Ishikawa (cell line): ENCODE results near the gene ELP2.

Experiments used
- CEBPB ChIP-seq: IDR thresholded peaks from 2 replicates; pipeline ENCODE4 v1.6.1; 2012
- CREB1 ChIP-seq: IDR thresholded peaks from 2 replicates; pipeline ENCODE4 v1.6.1; 2012; ENCODE audit warnings: low read depth
- EGR1 ChIP-seq: IDR thresholded peaks from 2 replicates; pipeline ENCODE4 v1.6.1; 2012
- EP300 ChIP-seq: IDR thresholded peaks from 2 replicates; pipeline ENCODE4 v1.6.1; 2012; ENCODE audit warnings: borderline replicate concordance
- FOXM1 ChIP-seq: IDR thresholded peaks from 2 replicates; pipeline ENCODE4 v1.6.1; 2012; ENCODE audit warnings: low read depth, borderline replicate concordance
- NFIC ChIP-seq: IDR thresholded peaks from 2 replicates; pipeline ENCODE4 v1.6.1; 2012
- RAD21 ChIP-seq: IDR thresholded peaks from 2 replicates; pipeline ENCODE4 v1.6.1; 2012; ENCODE audit warnings: low read depth
- REST ChIP-seq: IDR thresholded peaks from 2 replicates; pipeline ENCODE4 v1.6.1; 2012; ENCODE audit warnings: low read depth, mild to moderate bottlenecking
- TAF1 ChIP-seq: IDR thresholded peaks from 2 replicates; pipeline ENCODE4 v1.6.1; 2012; ENCODE audit warnings: low read depth, mild to moderate bottlenecking
- TCF12 ChIP-seq: IDR thresholded peaks from 2 replicates; pipeline ENCODE4 v1.6.1; 2012; ENCODE audit warnings: low read depth
- TEAD4 ChIP-seq: IDR thresholded peaks from 2 replicates; pipeline ENCODE4 v1.6.1; 2012
- USF1 ChIP-seq: IDR thresholded peaks from 2 replicates; pipeline ENCODE4 v1.6.1; 2012
- YY1 ChIP-seq: IDR thresholded peaks from 2 replicates; pipeline ENCODE4 v1.6.1; 2012; ENCODE audit warnings: low read depth
- ZBTB7A ChIP-seq: IDR thresholded peaks from 2 replicates; pipeline ENCODE4 v1.6.1; 2012; ENCODE audit warnings: low read depth
- TF ChIP-seq, protein P1 (sequence below): IDR thresholded peaks from 2 replicates; pipeline ENCODE4 v1.6.1; 2012

Gene ELP2

GRCh38 chr18:36129300-36130038 lies at the start of gene ELP2, which contains the start of gene SLC39A6:
TSS of gene ELP2 (plus strand) at chr18:36129899. CDS start at chr18:36129934, 35 bp downstream.
TSS of gene SLC39A6 (minus strand) at chr18:36129340. CDS start at chr18:36127007, 2,333 bp downstream.
- TF ChIP-seq, protein P1, sequence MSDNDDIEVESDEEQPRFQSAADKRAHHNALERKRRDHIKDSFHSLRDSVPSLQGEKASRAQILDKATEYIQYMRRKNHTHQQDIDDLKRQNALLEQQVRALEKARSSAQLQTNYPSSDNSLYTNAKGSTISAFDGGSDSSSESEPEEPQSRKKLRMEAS, result peak; percentile 92
- TF ChIP-seq REST (no peak), TCF12 (no peak), TAF1 (peak; percentile 63), EGR1 (peak; percentile 79), FOXM1 (peak; percentile 15; the same call in 1 of the 2 replicates), NFIC (no peak), TEAD4 (no peak; the same call in 1 of the 2 replicates), USF1 (peak; percentile 72; the same call in 1 of the 2 replicates), ZBTB7A (peak; percentile 68; the same call in 1 of the 2 replicates), YY1 (peak; percentile 88), EP300 (peak; percentile 26; the same call in 1 of the 2 replicates), RAD21 (no peak)

DNA sequence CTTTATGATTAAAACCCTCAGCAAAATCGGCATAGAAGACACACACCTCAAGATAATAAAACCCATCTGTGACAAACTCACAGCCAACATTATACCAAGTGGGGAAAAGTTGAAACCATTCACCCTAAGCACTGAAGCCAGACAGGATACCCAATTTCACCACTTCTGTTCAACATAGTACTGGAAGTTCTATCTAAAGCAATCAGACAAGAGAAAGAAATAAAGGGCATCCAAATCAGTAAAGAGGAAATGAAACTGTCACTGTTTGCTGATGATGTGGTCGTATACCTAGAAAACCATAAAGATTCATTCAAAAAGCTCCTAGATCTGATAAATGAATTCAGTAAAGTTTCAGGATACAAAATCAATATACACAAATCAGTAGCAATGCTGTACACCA lies 46.0 kb upstream of the ELP2 start:
- TF ChIP-seq, protein P1, result no peak
- no peak for TF ChIP-seq REST
- TF ChIP-seq USF1, result no peak
- no peak for TF ChIP-seq FOXM1
- TF ChIP-seq EP300, result no peak
- no peak for TF ChIP-seq TCF12
- no peak for TF ChIP-seq TAF1

DNA sequence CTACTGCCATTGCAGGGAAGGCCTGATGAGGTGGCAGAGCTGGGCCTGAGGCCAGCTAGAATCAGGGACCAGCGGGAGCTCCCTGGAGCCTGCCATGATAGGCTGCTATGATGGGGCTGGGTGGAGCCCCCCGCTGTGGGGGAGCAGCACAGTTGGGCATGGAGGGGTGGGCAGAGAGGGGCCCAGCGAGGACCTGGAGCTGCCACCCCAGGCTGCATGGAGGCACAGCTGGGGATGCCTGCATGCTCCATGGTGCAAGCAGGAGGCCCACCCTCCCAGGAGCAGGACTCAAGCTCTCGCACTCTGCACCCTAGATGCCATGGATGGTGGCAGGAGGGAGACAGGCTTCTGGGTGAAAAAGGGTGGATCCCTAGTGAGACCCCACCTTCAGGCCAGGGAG lies 44.5 kb upstream of the ELP2 start:
- TF ChIP-seq EGR1, result no peak

DNA sequence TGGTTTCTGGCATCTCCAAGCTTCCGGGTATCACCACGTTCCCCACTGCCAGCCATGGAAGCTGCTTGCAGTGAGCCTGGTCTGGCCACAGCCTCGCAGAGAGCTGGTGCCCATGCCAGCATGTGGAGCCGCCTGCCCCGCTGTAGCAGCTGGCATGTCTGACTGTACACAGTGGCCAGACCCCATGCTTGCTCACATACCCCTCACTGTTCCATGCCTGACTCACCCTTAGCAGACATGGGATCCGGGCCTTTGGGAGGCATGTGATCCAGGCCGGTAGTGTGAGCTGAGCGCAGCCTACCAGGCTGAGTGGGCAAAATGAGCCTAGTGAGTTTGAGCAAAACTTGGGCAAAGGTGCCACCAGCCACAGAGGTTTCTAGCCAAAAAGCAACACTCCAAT lies 43.5 kb upstream of the ELP2 start:
- TF ChIP-seq TEAD4, result no peak

DNA sequence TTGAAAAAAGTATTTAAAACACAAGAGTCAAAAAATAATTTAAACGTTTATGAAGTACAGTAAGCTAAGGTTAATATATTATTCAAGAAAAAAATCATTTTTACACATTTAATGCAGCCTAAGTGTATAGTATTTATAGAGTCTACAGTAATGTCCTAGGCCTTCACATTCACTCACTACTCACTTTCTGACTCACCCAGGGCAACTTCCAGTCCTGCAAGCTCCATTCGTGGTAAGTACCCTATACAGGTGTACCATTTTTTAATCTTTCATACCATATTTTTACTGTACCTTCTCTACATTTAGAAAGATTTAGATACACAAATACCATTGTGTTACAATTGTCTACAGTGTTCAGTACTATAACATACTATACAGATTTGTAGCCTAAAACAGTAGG lies 41.4 kb upstream of the ELP2 start:
- TF ChIP-seq TCF12, result no peak
- TF ChIP-seq FOXM1, result no peak
- no peak for TF ChIP-seq NFIC
- TF ChIP-seq, protein P1, result no peak

DNA sequence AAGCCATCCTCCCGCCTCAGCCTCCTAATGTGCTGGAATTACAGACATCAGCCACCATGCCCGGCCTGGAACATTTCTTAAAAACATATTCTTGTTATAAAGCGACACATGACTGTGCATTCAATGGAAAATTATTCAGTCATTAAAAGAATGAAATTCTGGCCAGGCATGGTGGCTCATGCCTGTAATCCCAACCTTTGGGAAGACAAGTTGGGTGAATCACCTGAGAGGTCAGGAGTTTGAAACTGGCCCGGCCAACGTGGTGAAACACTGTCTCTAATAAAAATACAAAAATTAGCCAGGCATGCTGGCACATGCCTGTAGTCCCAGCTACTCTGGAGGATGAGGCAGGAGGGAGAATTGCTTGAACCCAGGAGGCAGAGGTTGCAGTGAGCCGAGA lies 40.7 kb upstream of the ELP2 start:
- no peak for TF ChIP-seq CEBPB
- TF ChIP-seq YY1, result no peak
- no peak for TF ChIP-seq EGR1

- TF ChIP-seq, protein P1, result no peak
- no peak for TF ChIP-seq YY1
- TF ChIP-seq REST, result no peak
- no peak for TF ChIP-seq ZBTB7A
- TF ChIP-seq TCF12, result no peak
- TF ChIP-seq CREB1, result no peak
- no peak for TF ChIP-seq TEAD4
- TF ChIP-seq USF1, result no peak
- no peak for TF ChIP-seq CEBPB
- TF ChIP-seq FOXM1, result no peak
- TF ChIP-seq RAD21, result no peak
- TF ChIP-seq TAF1, result no peak
Observed at GRCh38 chr18:36094431-36094830, 35.3 kb upstream of the ELP2 start.
